B cell (primary cell): ENCODE data around the gene GJA9. TPM values are rescaled to one million over a fixed set of nuclear protein-coding genes. Genes with fewer than 3 reads are reported as not detected.

Experiments
- ATAC-seq: fragments of 200-7000 bp; cut with Tn5 transposase; one replicate; pipeline ENCODE4 v1.10.0; 2021; ENCODE audit warnings: low read depth, mild to moderate bottlenecking, moderate number of reproducible peaks, moderate library complexity
- CTCF ChIA-PET: fragments of 350-600 bp; sonication (Branson Sonifier 250); formaldehyde crosslinking; loops from one replicate; lab custom pipeline; 2021; ENCODE audit warnings: antibody characterized with exemption, inconsistent platforms; lab: Charles Lee
- POLR2A ChIA-PET: fragments of 350-600 bp; sonication (Branson Sonifier 250); formaldehyde crosslinking; loops from one replicate; lab custom pipeline; 2021; ENCODE audit warnings: antibody characterized with exemption; lab: Charles Lee
- DNase-seq: peaks from one replicate; pipeline ENCODE4 v3.0.0; 2013
- H2AFZ ChIP-seq: 2 replicates; pipeline ENCODE4 v1.6.1; 2012; ENCODE audit warnings: mild to moderate bottlenecking, low read depth, low read length; ENCODE audit not compliant: insufficient read depth, poor library complexity, severe bottlenecking
- H3K27ac ChIP-seq, 2 donors: 1 replicate in 1 of 2; 2 replicates in 1 of 2; pipeline ENCODE4 v1.5.1; 2012 to 2013; ENCODE audit warnings: low read length in 2 of 2, mild to moderate bottlenecking in 2 of 2, moderate library complexity in 1 of 2
- H3K27me3 ChIP-seq, 4 experiments: fragments of 200-600 bp in 1 of 4; sonication (generic) in 1 of 4; replicated peaks in 1 of 4; 1 replicate in 2 of 4; 2 replicates in 2 of 4; pipeline versions ENCODE4 v1.6.1 to v1.7.0; 2013 to 2016; ENCODE audit warnings: low read length in 3 of 4, mild to moderate bottlenecking in 2 of 4, mixed read lengths in 1 of 4, moderate library complexity in 1 of 4; ENCODE audit not compliant: insufficient read depth in 4 of 4, control insufficient read depth in 3 of 4; ENCODE audit errors: control extremely low read depth in 1 of 4
- H3K36me3 ChIP-seq, 2 experiments: replicated peaks in 1 of 2; 1 replicate in 1 of 2; 2 replicates in 1 of 2; pipeline versions ENCODE4 v1.6.1 to v1.7.1; 2013; ENCODE audit warnings: low read length in 1 of 2; ENCODE audit not compliant: insufficient read depth in 2 of 2, control insufficient read depth in 1 of 2; ENCODE audit errors: control extremely low read depth in 1 of 2, extremely low read depth in 1 of 2
- H3K4me1 ChIP-seq, 2 donors: fragments of 200-600 bp in 1 of 2; sonication (generic) in 1 of 2; 1 replicate in 1 of 2; 2 replicates in 1 of 2; pipeline versions ENCODE4 v1.5.1 to v1.6.1; 2013 to 2017; ENCODE audit warnings: low read length in 2 of 2; ENCODE audit not compliant: control insufficient read depth in 2 of 2, insufficient read depth in 2 of 2
- H3K4me2 ChIP-seq: replicated peaks from 2 replicates; pipeline ENCODE3; 2012; ENCODE audit warnings: mild to moderate bottlenecking, low read depth, low read length; ENCODE audit not compliant: poor library complexity, severe bottlenecking
- H3K4me3 ChIP-seq, 5 experiments: fragments of 200-600 bp in 1 of 5; sonication (generic) in 1 of 5; 1 replicate in 3 of 5; 2 replicates in 2 of 5; pipeline versions ENCODE4 v1.5.1 to v1.7.0; 2011 to 2016; ENCODE audit warnings: low read length in 4 of 5, mild to moderate bottlenecking in 4 of 5, low read depth in 2 of 5, control low read depth in 1 of 5, moderate library complexity in 1 of 5; ENCODE audit not compliant: insufficient read depth in 1 of 5; ENCODE audit errors: control extremely low read depth in 1 of 5, extremely low read depth in 1 of 5
- H3K79me2 ChIP-seq: fragments of 200-600 bp; sonication (generic); one replicate; pipeline ENCODE4 v1.6.0; 2016; ENCODE audit warnings: low read length; ENCODE audit not compliant: control insufficient read depth, insufficient read depth
- H3K9ac ChIP-seq: fragments of 200-600 bp; sonication (generic); 2 replicates; pipeline ENCODE4 v1.6.1; 2017; ENCODE audit warnings: mild to moderate bottlenecking, low read length, moderate library complexity
- H3K9me3 ChIP-seq, 3 donors: one replicate each; pipeline versions ENCODE4 v1.6.1 to v1.7.1; 2013; ENCODE audit warnings: low read length in 2 of 3; ENCODE audit not compliant: control insufficient read depth in 2 of 3, insufficient read depth in 1 of 3; ENCODE audit errors: control extremely low read depth in 1 of 3
- H4K20me1 ChIP-seq: 2 replicates; pipeline ENCODE4 v1.6.0; 2012; ENCODE audit warnings: mild to moderate bottlenecking, low read length; ENCODE audit not compliant: insufficient read depth, control insufficient read depth, poor library complexity, severe bottlenecking
- H3K27ac Mint-ChIP-seq: one replicate; pipeline ENCODE4 v1.8.0; 2021; ENCODE audit warnings: mixed read lengths
- H3K27me3 Mint-ChIP-seq: one replicate; pipeline ENCODE4 v1.8.0; 2021; ENCODE audit warnings: mixed read lengths
- H3K4me1 Mint-ChIP-seq: one replicate; pipeline ENCODE4 v1.8.0; 2021; ENCODE audit warnings: mixed read lengths
- H3K4me3 Mint-ChIP-seq: one replicate; pipeline ENCODE4 v1.8.0; 2021; ENCODE audit warnings: mixed read lengths
- H3K9me3 Mint-ChIP-seq: one replicate; pipeline ENCODE4 v1.8.0; 2022; ENCODE audit warnings: mixed read lengths; ENCODE audit not compliant: insufficient read depth
- EZH2 ChIP-seq: IDR thresholded peaks from 2 replicates; pipeline ENCODE4 v1.6.1; 2012; ENCODE audit warnings: borderline replicate concordance, low read depth, mild to moderate bottlenecking, moderate library complexity, low read length; ENCODE audit not compliant: insufficient read depth, poor library complexity, severe bottlenecking
- WGBS: methylation state at CpG from one replicate; pipeline ENCODE4 v1.1.5; 2013; ENCODE audit warnings: missing lambda C conversion rate; ENCODE audit not compliant: insufficient coverage; 5-methylcytosine and 5-hydroxymethylcytosine counted together
- intact Hi-C: fragments of 100-400 bp; cut with micrococcal nuclease; formaldehyde crosslinking; loops from one replicate; pipeline ENCODE4 v1.10.0; 2022
- polyA minus RNA-seq: library from RNA; depleted of rRNA, polyadenylated mRNA; stranded (reverse); fragments of >200 nt; gene quantifications from 2 replicates; pipeline ENCODE4 v1.2.3, GENCODE V29; 2012
- polyA plus RNA-seq: library from polyadenylated mRNA; depleted of rRNA; stranded (reverse); fragments of >200 nt; gene quantifications from 2 replicates; pipeline ENCODE4 v1.2.3, GENCODE V29; 2012
- total RNA-seq, 2 donors: library from RNA; stranded (reverse); fragments of 120-200 nt in 1 of 2; gene quantifications; 1 replicate in 1 of 2; 2 replicates in 1 of 2; pipeline versions ENCODE4 v1.2.3 to v1.2.4, GENCODE V29; 2013 to 2022
- TF ChIP-seq, protein P1 (sequence below): fragments of 200-600 bp; IDR thresholded peaks from one replicate; pipeline ENCODE4 v1.8.0; 2022; ENCODE audit warnings: antibody characterized with exemption, mild to moderate bottlenecking

GJA9 gene
- not detected in 2 replicates for total RNA-seq
- total RNA-seq (2013), result not detected
- polyA plus RNA-seq, result not detected in 2 replicates
- not detected in 2 replicates for polyA minus RNA-seq

DNA sequence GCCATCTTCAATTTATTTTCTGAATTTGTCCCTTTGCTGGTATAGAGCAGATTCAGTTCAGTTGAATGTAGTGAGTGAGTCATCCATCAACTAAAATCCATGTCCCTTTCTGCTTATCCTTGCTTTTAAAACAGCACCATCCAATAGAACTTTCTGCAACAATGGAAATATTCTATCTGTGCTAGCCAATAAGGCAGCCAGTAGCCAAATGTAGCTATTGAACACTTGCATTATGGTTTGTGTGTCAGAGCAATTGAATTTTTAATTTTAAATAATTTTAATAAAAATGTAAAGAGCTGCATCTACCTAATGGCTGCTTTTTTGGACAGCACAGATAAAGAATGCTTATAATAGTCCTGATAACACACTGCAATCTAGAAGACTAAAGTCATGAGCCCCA, at the start of gene GJA9:
GJA9 (minus strand) TSS at position 101 of the 400 bp plus-strand sequence. CDS start 5,489 bp downstream, outside the sequence.
- CTCF ChIA-PET, result no interaction called here
- Mint-ChIP-seq H3K27ac (no peak within 1 kb of the TSS), H3K4me1 (no peaks in the 10 kb centered on the region), H3K9me3 (no peaks in the 10 kb centered on the region), H3K4me3 (no peak within 1 kb of the TSS), H3K27me3 (no peaks in the 10 kb centered on the region)
- Histone ChIP-seq H3K9me3 (no peaks in the 10 kb centered on the region), H3K4me1 (no peaks in the 10 kb centered on the region), H3K36me3 (no peaks in the 10 kb centered on the region), H3K79me2 (no peaks in the 10 kb centered on the region), H3K27ac (no peak within 1 kb of the TSS), H2AFZ (no peak within 1 kb of the TSS), H3K4me3 (no peak within 1 kb of the TSS), H4K20me1 (no peaks in the 10 kb centered on the region), H3K9ac (no peak within 1 kb of the TSS), H3K4me2 (no peak within 1 kb of the TSS), H3K27me3 (no peaks in the 10 kb centered on the region)
- intact Hi-C loops, result no loop called here
- TF ChIP-seq, protein P1, sequence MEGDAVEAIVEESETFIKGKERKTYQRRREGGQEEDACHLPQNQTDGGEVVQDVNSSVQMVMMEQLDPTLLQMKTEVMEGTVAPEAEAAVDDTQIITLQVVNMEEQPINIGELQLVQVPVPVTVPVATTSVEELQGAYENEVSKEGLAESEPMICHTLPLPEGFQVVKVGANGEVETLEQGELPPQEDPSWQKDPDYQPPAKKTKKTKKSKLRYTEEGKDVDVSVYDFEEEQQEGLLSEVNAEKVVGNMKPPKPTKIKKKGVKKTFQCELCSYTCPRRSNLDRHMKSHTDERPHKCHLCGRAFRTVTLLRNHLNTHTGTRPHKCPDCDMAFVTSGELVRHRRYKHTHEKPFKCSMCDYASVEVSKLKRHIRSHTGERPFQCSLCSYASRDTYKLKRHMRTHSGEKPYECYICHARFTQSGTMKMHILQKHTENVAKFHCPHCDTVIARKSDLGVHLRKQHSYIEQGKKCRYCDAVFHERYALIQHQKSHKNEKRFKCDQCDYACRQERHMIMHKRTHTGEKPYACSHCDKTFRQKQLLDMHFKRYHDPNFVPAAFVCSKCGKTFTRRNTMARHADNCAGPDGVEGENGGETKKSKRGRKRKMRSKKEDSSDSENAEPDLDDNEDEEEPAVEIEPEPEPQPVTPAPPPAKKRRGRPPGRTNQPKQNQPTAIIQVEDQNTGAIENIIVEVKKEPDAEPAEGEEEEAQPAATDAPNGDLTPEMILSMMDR, result no peak
- TF ChIP-seq EZH2, result no peak
- POLR2A ChIA-PET, result interaction anchor here (0.6 kb wide), 1 partner anchor 334 kb away, joined by 3 read pairs; no protein-coding TSS in a partner anchor
- no peak for DNase-seq
- no peak for ATAC-seq

DNA sequence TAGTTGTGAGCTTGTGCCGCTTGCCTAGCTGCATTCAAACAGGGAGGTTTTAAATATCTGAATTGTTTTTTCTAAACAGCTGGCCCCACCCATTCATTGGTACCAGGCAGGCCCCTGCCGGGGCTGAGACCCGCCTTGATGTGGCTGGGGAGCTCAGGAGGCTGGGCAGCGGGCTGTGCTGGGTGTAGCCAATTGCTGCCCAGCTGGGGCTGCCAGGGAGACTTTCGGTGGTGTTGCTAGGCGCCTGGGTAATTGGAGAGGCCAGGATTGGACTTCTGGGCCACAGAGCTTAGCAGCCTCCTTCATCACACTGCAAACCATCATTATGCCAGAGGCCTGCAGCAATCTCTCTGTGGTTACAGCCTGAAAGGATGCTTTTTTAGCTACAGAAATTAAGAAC, 48.1 kb upstream of the GJA9 start:
- no peak for ATAC-seq
- Histone ChIP-seq H3K27me3 (no peaks in the 10 kb centered on the region), H3K79me2 (no peaks in the 10 kb centered on the region), H3K4me1 (no peaks in the 10 kb centered on the region), H3K4me2 (no peak overlapping the region), H3K9ac (no peak overlapping the region), H3K9me3 (no peaks in the 10 kb centered on the region), H4K20me1 (no peaks in the 10 kb centered on the region), H2AFZ (no peak overlapping the region), H3K27ac (no peak overlapping the region), H3K4me3 (no peak overlapping the region), H3K36me3 (no peaks in the 10 kb centered on the region)
- H3K27ac Mint-ChIP-seq, result no peak overlapping the region
- DNase-seq, result no peak
- ChIA-PET POLR2A (no interaction called here), CTCF (no interaction called here)
- TF ChIP-seq EZH2, result no peak
- TF ChIP-seq, protein P1, result no peak
- H3K27me3 Mint-ChIP-seq, result no peaks in the 10 kb centered on the region
- 75% methylated on average over 2 of the region's 6 CpGs for WGBS
- H3K9me3 Mint-ChIP-seq, result no peaks in the 10 kb centered on the region
- no peaks in the 10 kb centered on the region for H3K4me1 Mint-ChIP-seq
- no peak overlapping the region for H3K4me3 Mint-ChIP-seq
- intact Hi-C loops, result no loop called here
